CD4-positive, alpha-beta T cell treated with Interleukin-17A for 4 hours (primary cell): Measurements from ENCODE around the gene LIAS.
A peak's percentile ranks its signal among the peaks of the same experiment; 100 is the strongest.
"Not testable (repeated sequence)": the region's sequence is repeated elsewhere in the genome, so short reads cannot be mapped to it uniquely, and the experiment has no call there.

Experiments
- DNase-seq: peaks from one replicate; pipeline ENCODE4 v3.0.0-alpha.2; 2020; ENCODE audit warnings: mixed read lengths

LIAS gene

GRCh38 chr4:39458505-39459300 lies at the start of gene LIAS, which contains the start of gene RPL9:
Gene LIAS (plus strand): TSS chr4:39459056. CDS start chr4:39459118, 62 bp downstream.
Gene RPL9 (minus strand): TSS chr4:39458922. CDS start chr4:39458439, 483 bp downstream.
- DNase-seq = peak; percentile 92

- no peak for DNase-seq
These were observed 48.4 kb upstream of the LIAS start for GRCh38 chr4:39410415-39410814.

DNA sequence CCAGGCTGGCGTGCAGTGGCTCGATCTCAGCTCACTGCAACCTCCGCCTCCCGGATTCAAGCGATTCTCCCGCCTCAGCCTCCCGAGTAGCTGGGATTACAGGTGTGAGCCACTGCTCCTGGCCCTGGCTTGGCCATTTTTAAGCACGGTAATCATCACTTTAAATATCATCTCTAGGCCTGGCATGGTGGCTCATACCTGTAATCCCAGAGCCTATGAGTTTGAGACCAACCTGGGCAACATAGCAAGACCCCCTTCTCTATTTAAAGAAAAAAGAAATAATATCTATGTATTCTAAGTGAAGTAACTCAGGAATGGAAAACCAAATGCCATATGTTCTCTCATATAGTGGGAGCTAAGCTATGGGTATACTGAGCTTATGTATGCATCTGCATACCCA lies 47.3 kb upstream of the LIAS start:
- not testable (repeated sequence) for DNase-seq

DNA sequence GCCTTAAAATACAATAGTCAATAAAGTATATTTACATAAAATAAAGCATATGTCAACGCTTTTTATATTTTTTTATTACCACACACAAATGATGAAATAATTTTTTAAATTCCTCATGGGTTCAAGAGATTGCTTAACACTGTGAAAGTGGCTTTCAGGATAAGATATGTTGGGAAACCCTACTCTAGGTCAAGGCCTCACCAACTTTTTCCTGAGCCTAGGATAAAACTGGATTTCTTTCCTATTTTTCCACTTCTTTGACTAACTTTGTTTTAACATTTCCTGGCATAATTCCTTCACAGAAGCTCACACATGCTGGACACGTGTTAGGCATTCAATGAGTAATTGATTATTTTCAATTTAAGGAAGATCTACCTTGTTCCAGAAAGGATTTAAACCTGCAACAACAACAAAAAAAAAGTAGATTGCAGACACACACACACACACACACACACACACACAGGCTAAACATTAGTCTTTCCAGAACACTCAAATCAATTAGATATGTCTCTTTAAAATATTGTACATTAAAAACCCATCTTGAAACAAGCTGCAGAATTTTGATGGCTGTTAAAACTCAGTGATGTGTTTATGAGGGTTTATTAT lies 43.1 kb upstream of the LIAS start:
- no peak for DNase-seq

- DNase-seq = no peak
These were observed 36.6 kb upstream of the LIAS start for GRCh38 chr4:39422247-39422646.

DNA sequence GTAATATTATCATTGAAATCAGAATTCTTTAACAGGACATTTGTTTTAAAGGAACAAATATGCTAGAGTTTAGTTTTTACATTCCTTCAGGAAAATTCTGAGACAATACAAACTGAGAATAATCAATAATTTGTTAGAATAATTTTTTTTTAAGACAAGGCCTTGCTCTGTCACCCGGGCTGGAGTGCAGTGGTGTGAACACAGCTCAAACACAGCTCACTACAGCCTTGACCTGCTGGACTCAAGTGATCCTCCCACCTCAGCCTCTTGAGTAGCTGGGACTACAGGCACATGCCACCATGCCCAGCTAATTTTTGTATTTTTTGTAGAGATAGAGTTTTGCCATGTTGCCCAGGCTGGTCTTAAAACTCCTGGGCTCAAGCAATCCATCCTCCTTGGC lies 33.6 kb upstream of the LIAS start:
- not testable (repeated sequence) for DNase-seq

DNA sequence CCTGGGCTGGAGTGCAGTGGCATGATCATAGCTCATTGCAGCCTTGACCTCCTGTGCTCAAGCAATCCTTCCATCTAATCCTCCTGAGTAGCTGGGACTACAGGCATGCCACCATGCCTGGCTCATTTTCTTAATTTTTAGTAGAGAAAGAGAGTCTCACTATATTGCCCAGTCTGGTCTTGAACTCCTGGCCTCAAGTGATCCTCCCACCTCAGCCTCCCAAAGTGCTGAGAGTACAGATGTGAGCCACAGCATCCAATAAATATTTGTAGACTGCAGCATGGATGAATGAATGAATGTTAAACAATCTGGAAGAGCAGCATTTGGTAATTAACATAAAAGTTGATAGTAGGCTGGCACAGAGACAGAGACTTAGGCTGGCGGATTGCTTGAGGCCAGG lies 32.1 kb upstream of the LIAS start:
- DNase-seq = no peak

DNA sequence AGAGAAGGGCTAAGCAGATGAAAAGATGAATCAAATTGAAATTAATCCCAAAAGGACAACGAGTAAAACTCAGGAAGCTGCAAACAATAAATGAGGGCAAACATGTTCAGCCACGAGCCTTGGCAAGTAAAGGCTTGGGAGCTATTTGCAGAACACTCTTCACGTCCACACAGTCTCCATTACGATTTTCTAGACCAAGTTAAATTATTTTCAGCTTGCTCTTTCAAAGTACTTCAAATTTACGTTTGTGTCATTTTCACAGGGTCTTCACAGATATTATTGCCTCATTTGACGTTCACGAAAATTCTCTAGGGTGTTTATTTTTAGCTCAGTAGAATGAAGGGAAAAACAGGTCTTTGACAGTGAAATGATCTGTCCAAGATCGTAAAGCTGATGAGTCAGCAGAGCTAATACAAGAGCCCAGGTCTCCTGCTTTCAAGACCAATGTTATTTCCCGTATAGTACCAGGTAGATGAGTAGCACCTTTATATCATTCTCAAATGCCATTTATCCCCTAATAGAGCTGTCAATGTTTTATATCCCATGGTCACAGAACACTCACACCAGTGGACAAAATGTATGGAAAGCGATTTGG lies 31.2 kb upstream of the LIAS start:
- no peak for DNase-seq

GRCh38 chr4:39429476-39430334 lies 29.2 kb upstream of the LIAS start:
- no peak for DNase-seq

GRCh38 chr4:39433878-39434492 lies 24.9 kb upstream of the LIAS start:
- no peak for DNase-seq

- DNase-seq = no peak
These were observed 22.9 kb upstream of the LIAS start for GRCh38 chr4:39435659-39436563.

GRCh38 chr4:39441593-39441992 lies 17.3 kb upstream of the LIAS start:
- no peak for DNase-seq

- DNase-seq = no peak
These were observed 15.9 kb upstream of the LIAS start for GRCh38 chr4:39442998-39443397.

DNA sequence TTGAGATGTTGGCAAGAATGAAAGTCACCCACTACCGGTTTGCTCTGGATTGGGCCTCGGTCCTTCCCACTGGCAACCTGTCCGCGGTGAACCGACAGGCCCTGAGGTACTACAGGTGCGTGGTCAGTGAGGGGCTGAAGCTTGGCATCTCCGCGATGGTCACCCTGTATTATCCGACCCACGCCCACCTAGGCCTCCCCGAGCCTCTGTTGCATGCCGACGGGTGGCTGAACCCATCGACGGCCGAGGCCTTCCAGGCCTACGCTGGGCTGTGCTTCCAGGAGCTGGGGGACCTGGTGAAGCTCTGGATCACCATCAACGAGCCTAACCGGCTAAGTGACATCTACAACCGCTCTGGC lies 12.4 kb upstream of the LIAS start:
- DNase-seq = no peak

- peak; percentile 38 for DNase-seq
These were observed 11.8 kb upstream of the LIAS start for GRCh38 chr4:39446842-39447573.

DNA sequence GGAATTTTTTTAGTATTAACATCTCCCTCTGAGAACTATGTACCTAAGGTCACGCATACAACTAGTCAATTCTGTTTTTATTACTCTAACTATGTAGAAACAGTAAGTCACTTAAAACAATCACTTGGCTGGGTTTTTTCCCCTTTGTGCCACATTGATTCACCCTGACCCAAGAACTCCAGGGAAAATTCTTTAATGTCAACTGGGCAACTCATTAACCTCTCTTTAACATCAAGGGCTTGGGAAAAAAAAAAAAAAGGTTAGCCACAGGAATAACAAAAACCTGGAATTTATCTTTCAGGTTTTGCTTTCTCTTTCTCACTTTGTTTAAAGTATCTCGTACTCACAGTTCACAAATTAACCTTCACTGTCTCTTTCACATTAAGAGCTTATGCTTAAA lies 8.2 kb upstream of the LIAS start:
- DNase-seq = no peak

- no peak for DNase-seq
These were observed 7.3 kb upstream of the LIAS start for GRCh38 chr4:39451423-39452023.

- no peak for DNase-seq
These were observed 6.5 kb upstream of the LIAS start for GRCh38 chr4:39452153-39452859.

- DNase-seq = no peak
These were observed 5.8 kb upstream of the LIAS start for GRCh38 chr4:39452860-39453587.
